ENCODE results near the gene TYRO3.

The TYRO3 gene

GRCh38 chr15:41597787-41598186 lies 38.8 kb downstream of the TYRO3 start:
- in situ Hi-C loops (cut with HindIII; ENCODE audit: low sequenced_read_pairs): no loop called here

GRCh38 chr15:41599061-41599460 lies 40.0 kb downstream of the TYRO3 start:
- in situ Hi-C loops (cut with HindIII; ENCODE audit: low sequenced_read_pairs): no loop called here

- in situ Hi-C loops (cut with HindIII; ENCODE audit: low sequenced_read_pairs): no loop called here
Measured at GRCh38 chr15:41603411-41603935, 44.5 kb downstream of the TYRO3 start.

GRCh38 chr15:41603941-41604911 lies 45.2 kb downstream of the TYRO3 start:
- in situ Hi-C loops (cut with HindIII; ENCODE audit: low sequenced_read_pairs): no loop called here

GRCh38 chr15:41605566-41605965 lies 46.6 kb downstream of the TYRO3 start:
- in situ Hi-C loops (cut with HindIII; ENCODE audit: low sequenced_read_pairs): no loop called here

GRCh38 chr15:41606997-41607396 lies 48.0 kb downstream of the TYRO3 start:
- in situ Hi-C loops (cut with HindIII; ENCODE audit: low sequenced_read_pairs): no loop called here

GRCh38 chr15:41609123-41609522 lies 50.1 kb downstream of the TYRO3 start:
- in situ Hi-C loops (cut with HindIII; ENCODE audit: low sequenced_read_pairs): no loop called here

- in situ Hi-C loops (cut with HindIII; ENCODE audit: low sequenced_read_pairs): no loop called here
Measured at GRCh38 chr15:41610048-41610447, 51.0 kb downstream of the TYRO3 start.

GRCh38 chr15:41620536-41621199 lies 61.7 kb downstream of the TYRO3 start:
- in situ Hi-C loops (cut with HindIII; ENCODE audit: low sequenced_read_pairs): no loop called here

- in situ Hi-C loops (cut with HindIII; ENCODE audit: low sequenced_read_pairs): no loop called here
Measured at GRCh38 chr15:41621200-41622193, 62.5 kb downstream of the TYRO3 start.

- in situ Hi-C loops (cut with HindIII; ENCODE audit: low sequenced_read_pairs): no loop called here
Measured at GRCh38 chr15:41622901-41623300, 63.9 kb downstream of the TYRO3 start.

- in situ Hi-C loops (cut with HindIII; ENCODE audit: low sequenced_read_pairs): no loop called here
Measured at GRCh38 chr15:41627203-41627602, 68.2 kb downstream of the TYRO3 start.

- in situ Hi-C loops (cut with HindIII; ENCODE audit: low sequenced_read_pairs): no loop called here
Measured at GRCh38 chr15:41629463-41629862, 70.5 kb downstream of the TYRO3 start.

- in situ Hi-C loops (cut with HindIII; ENCODE audit: low sequenced_read_pairs): no loop called here
Measured at GRCh38 chr15:41629883-41630282, 70.9 kb downstream of the TYRO3 start.

- in situ Hi-C loops (cut with HindIII; ENCODE audit: low sequenced_read_pairs): no loop called here
Measured at GRCh38 chr15:41630616-41631217, 71.7 kb downstream of the TYRO3 start.

GRCh38 chr15:41631880-41632470 lies 73.0 kb downstream of the TYRO3 start:
- in situ Hi-C loops (cut with HindIII; ENCODE audit: low sequenced_read_pairs): no loop called here

Measured in endothelial cell of hepatic sinusoid (primary cell).